Inferior parietal cortex (tissue), 1 donor: Measurements from ENCODE around the gene NCK2.

Source experiments
- DNase-seq: peaks from one replicate; pipeline ENCODE4 v3.0.0-alpha.2; 2016; ENCODE audit errors: extremely low spot score

NCK2 gene

DNA sequence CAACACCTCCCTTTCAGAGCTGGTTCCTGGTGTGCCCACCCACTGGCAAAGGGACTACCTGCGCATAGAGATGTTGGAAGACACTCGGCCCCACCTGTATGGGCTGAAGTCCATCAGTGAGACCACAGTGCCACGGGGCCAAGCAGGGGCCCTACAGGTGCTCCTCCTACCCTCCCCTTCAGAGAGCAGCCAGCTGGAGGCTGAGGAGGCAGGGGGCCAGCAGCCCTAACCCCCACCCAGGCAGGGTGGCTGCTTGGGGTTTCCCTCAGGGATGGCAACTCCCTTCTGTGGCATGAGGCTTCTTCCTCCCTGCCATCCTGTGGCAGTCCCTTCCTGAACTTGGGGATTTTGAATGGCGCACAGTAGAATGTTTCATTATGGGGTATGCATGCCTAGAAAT, 125.3 kb downstream of the NCK2 start:
- DNase-seq: no peak

- DNase-seq: no peak
Observed at GRCh38 chr2:105870858-105871257, 126.1 kb downstream of the NCK2 start.

DNA sequence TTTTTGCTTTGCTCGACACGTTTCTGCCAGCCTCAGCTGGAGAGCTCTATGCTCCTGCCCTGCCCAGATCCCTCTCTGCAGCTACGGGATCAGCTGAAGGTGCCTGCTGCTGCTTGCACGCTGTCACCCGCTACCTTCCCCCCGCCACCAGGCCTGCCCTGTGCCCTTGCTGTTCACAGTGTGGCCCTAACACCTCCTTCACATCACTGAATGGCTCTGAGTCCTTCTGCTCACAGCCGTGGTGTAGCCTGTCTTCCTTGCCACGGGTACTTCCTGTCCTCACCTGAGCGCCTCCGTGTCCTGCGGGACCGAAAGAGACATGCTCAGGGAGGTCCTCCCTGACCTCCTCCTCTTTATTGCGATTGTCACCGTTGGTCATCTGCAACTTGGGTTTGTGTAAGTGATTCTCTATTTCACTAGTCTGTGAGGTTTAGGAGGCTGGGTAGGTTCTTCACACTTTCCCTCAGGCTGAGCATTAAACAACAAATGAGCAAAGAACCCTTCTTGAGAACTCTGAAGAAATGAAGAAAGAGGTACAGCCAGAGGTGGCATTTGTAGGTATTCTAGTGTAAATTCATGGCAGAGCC, 127.5 kb downstream of the NCK2 start:
- DNase-seq: no peak

DNA sequence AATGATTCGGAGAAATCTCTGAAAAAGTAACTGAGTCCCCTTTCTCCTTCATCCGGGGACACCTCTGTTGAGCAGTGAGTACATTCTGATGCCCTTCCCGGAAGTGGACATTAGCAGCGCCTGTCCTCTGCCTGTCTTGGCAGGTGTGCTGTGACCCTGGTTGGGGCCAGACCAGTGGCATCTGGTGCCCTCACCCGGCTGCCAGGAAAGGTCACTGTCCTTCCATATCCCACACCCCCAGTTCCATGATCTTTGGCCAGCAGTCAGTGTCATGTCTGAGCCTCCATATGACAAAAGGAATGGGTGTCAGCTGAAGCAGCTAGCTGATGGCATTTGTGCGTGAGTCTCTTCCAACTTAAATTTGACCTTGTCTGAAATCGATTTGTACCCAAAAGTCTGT, 128.1 kb downstream of the NCK2 start:
- no peak for DNase-seq

GRCh38 chr2:105873281-105873680, 128.6 kb downstream of the NCK2 start:
- no peak for DNase-seq

DNA sequence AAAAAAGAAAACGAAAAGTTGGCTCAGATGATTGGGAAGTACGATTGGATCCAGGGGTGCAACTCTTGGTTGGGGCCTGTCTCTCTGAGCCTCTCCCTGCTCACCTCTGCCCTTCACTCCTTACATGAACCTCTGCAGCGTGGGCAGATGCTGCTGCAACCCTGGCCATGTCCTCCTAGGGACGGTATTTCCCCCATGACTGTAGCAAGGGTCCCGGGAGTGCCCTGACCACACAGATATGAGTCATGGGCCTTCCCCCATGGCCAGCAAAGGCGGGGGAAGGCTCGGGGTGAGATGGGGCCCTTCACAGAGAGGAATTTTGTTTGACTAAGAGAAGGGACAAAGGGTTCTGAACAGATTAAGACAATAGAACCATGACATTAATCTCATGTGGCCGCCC, 129.0 kb downstream of the NCK2 start:
- DNase-seq: no peak

DNA sequence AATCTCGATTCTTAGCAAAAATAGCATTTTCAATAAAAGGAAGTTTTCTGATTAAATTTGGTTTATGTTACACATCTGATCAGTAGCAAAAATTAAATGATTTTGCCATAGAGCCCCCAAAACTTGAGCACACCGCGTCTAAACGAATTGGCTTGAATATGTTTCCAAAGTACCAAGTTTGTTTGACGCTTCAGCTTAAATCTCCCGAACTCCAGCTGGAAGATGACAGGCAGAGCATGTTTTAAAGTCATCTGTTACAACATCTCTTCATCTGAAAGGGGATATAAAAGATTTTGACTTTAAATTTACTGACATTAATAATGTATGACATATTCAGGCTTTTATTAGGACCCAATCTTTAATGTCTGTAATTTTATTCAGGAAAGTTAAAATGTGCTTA, 129.8 kb downstream of the NCK2 start:
- no peak for DNase-seq

GRCh38 chr2:105875241-105875640, 130.5 kb downstream of the NCK2 start:
- no peak for DNase-seq

DNA sequence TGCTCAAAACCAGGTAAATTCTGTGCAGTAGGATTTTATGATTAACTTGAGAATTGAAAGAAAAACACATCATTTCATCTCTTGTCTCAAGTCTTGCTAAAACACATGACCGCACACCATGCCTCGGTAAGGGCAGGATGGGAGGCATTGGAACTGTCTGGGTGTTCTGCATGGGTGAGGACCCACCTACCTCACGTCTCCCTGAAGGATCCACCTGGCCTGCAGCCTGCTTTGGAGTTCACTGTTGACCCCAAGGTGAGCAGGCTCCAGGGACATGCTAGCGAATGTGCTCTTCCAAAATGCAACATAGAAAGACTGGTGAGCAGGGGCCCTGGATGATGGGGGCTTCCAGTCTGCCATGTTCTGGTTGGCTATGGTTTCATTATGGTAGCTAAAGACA, 131.5 kb downstream of the NCK2 start:
- DNase-seq: no peak

DNA sequence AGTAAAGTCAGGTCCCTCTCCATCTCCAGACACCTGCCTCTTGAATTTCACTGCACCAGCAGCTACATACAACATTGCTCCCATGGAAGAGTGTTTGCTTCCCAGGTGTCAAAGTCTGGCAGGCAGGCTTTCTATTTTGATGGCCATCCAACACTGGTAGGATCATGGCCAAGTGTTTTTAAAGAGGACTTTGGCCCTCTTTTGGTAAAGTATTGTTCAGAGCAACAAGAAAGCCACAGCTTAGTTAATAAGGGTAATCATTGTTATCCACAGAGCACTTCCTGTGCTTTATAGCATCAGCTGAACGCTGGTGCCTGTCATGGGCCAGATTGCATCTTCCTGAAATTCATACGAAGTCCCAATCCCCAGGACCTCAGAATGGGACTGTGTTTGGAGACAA, 133.2 kb downstream of the NCK2 start:
- no peak for DNase-seq

- DNase-seq: no peak
Observed at GRCh38 chr2:105879106-105879802, 134.5 kb downstream of the NCK2 start.

DNA sequence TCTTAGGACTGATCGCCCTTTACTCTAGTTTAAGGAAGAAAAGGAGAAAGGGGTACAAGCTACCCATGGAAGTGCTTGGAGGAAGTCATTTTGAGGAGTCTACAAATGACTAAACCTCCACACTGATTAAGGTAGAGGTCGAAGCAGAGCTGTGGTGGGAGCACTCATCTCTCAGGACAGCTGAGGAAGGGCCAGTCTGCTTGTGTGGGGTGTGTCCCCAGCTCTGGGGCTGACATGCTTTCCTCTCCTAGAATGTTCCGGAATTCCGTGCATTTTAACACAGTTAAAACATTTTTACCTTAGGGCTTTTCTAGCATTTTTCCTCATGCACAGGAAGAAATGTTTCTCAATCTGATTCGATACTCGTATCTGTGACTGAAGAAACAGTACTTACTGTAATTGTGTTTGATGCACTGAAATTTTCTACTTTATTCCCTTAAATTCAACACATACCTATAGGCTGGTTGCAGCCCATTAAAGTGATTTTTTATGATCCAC, 135.1 kb downstream of the NCK2 start:
- DNase-seq: no peak

GRCh38 chr2:105880637-105881036, 135.9 kb downstream of the NCK2 start:
- no peak for DNase-seq

- DNase-seq: no peak
Observed at GRCh38 chr2:105881286-105882136, 136.8 kb downstream of the NCK2 start.

DNA sequence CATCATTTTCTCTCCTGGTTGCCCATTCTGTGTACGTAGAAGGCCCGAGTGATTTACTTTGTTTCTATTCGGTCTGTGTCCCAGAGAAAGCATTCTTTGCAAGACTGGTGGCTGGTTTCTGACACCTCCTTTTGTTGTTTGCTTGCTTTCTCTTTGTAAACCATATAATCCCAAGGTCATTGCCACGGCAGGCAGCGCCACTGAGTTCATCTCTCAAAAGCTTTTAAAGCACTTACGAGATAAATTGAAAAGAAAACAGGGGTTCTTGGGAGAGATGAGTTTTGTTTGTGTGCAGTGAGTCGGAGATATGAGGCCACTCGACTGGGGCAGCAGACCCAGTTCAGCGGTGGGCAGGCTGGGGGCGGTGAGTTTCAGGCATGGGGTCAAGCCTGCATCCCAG, 137.6 kb downstream of the NCK2 start:
- no peak for DNase-seq

DNA sequence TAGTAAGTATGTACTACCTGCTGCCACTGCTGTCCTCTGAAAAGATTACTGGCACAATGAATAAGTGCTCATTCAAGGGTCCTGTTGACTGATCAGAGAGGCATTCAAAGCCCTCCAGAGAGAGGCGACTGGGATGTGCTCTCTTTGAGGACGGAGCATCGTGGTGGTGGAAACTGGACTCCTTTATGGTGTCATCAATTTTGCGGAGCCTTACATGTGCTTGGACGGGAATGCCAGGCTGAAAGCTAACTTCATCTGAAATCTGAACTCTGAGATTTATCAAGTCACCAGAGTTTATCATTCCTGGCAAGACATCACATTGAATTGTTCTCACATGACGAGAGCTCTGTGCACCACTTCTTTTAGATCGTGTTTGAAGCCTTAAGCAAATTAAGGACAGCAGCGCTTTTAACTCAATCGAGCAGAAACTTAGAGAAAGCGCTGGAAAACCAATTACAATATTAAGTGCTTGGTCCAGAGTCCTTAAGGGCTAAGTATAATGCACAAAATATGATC, 138.3 kb downstream of the NCK2 start:
- DNase-seq: no peak

DNA sequence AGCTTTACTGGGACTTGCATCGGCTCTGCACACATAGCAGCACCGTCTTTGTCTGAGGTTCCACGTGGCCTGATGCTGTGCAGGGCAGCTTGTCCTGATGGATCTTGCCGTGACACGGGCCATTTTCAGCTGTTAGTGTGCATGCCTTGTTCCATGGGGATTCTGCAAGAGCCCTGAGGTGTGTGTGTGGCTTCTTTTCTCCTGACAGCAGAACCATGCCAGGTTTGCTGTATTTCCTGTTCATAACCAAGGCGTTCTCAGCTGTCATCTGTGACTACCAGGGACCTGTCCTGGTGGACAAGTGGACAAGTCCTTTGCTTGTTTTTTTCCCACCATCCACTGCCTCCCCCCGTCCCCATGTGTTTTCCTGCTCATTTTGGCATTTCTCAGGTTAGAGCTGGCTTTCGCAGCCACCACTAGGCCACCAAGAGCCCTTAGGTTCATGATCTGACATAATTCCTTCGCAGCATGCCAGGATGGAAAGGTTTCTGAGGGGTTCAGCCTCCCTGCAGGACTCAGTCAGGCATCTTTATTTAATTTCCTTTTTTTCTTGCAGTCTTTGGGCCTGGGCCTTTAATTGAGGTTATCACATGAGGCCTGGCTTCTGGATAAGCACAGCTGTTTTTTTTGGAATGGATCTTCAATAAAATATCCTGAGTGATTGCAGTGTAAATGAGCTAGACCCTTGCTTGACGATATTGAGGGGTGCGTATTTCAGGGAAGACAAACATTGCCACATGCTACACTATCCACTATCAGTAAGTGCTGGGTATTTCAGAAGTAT, 139.4 kb downstream of the NCK2 start:
- no peak for DNase-seq

- DNase-seq: no peak
Observed at GRCh38 chr2:105885456-105885855, 140.7 kb downstream of the NCK2 start.

DNA sequence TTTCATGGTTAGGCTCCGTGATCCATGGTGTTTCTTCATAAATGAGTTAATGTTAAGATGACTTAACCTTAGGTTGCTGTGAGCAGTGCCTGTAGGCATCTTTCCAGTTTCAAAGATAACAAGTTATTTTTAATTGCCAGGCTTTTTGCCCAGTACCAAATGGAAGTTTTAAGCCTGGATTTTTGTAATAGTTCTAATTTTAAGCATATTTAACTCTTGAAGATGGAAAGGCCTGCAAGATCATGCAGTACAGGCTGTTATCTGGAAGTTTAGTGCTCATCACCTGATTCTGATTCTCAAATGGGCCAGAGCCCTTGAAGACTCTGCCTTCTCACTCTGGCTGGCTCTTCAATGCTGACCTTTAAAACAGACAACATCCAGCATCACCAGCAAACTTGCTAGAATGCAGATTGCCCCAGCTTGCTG, 141.3 kb downstream of the NCK2 start:
- no peak for DNase-seq

GRCh38 chr2:105886687-105887086, 142.0 kb downstream of the NCK2 start:
- DNase-seq: no peak

- DNase-seq: no peak
Observed at GRCh38 chr2:105887256-105887655, 142.5 kb downstream of the NCK2 start.

DNA sequence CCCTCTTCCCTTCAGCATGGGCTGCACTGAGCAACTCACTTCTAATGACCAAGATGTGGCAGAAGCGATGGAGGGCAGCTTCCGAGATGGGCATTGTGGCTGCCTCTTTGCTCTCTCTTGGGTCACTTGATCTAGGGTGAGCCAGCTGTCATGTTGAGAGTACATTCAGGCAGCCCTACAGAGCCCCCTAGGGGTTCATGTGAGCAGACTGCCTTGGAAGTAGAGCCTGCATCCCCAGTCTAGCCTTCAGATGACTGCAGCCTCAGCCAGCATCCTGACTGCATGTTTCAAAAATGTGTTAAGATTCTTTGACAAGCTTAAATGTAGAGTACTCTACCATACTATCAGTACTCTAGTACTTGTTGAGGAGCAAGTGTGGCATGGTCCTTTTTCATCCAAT, 143.9 kb downstream of the NCK2 start:
- no peak for DNase-seq
